Right ventricle myocardium inferior (tissue), 1 donor: ENCODE data around the gene LGALS3BP. TPM values are rescaled to one million over a fixed set of nuclear protein-coding genes. Genes with fewer than 3 reads are reported as not detected.
A peak's percentile ranks its signal among the peaks of the same experiment; 100 is the strongest.

Experiments used
- ATAC-seq: fragments of 200-7000 bp; cut with Tn5 transposase; one replicate; pipeline ENCODE4 v1.9.1; 2020; ENCODE audit warnings: mild to moderate bottlenecking, moderate library complexity
- DNase-seq: peaks from one replicate; pipeline ENCODE4 v3.0.0; 2021; ENCODE audit errors: missing footprints
- intact Hi-C: fragments of 100-400 bp; cut with DNase I; formaldehyde crosslinking; loops from one replicate; pipeline ENCODE4 v1.11.0; 2022
- total RNA-seq: library from RNA; stranded (reverse); fragmentation: NEBNext Ultra II Directional; extraction: Animal tissue kit (Norgen Biotek cat#: 25700); gene quantifications from one replicate; pipeline ENCODE4 v1.2.1, GENCODE V29; 2021
- donor health status: DM: no; HTN: yes; CAD: no; lungs with severe emphysema.

LGALS3BP gene
- total RNA-seq, 1 donor from 2014 or later, result 611 TPM

DNA sequence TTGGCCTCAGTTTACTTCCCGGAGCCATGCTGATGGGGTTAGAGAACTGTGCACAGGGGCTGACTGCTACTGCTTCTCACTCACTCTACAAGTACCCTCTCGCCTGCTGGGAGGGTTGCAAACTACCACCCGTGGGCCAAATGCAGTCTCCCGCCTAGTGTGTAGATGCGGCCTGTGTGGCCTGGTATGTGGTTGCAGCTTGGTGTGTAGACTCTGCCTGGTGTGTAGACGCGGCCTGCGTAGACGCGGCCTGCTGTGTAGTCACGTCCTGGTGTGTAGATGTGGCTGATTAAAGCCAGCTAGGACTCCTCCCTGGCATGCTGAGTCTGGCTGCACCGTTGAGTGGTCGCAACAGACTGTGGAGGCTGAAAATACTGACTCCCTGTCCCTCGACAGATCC is 22.6 kb upstream of the LGALS3BP start:
- DNase-seq, result peak; percentile 44
- intact Hi-C loops, result no loop called here
- ATAC-seq, result no peak

DNA sequence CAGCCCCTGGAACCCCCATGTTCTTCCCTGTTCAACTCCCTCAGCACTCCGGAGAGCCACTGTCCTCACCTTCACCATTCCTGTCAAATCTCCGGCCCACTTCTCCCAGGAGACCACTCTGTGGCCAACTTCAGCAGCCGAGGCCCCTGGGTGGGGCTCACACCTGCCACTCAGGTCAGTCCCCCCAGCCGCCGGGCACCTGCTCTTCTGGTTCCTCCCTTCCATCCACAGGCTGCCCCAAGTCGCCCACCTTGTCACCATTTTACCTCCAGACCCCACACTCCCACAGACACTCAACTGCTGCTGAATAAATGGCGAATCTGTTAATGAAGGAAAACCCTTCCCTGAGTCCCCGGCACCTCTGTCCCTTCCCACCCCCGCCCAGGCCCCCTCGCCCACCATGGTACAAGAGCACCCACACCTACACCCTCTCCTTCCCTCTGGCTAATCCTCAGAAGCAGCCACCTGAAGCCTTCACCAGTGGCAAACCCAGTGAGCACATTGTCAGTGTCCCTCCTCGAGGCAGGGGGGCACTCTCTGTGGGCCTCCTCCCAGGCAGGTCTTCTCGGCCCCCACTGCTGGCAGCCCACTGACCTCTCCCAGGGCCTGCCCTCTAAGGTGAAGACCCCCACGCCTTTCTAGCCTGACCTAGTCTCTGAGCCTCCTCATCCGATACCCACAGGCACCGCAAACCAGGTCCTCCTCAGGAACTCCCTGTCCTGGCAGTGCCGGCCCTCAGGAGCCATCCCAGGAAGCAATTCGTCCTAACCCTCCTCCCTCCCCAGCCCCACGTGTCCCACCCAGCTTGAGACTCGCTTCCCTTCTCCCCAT is 21.7 kb upstream of the LGALS3BP start:
- peak; percentile 37 for DNase-seq
- no peak for ATAC-seq
- intact Hi-C loops, result no loop called here

DNA sequence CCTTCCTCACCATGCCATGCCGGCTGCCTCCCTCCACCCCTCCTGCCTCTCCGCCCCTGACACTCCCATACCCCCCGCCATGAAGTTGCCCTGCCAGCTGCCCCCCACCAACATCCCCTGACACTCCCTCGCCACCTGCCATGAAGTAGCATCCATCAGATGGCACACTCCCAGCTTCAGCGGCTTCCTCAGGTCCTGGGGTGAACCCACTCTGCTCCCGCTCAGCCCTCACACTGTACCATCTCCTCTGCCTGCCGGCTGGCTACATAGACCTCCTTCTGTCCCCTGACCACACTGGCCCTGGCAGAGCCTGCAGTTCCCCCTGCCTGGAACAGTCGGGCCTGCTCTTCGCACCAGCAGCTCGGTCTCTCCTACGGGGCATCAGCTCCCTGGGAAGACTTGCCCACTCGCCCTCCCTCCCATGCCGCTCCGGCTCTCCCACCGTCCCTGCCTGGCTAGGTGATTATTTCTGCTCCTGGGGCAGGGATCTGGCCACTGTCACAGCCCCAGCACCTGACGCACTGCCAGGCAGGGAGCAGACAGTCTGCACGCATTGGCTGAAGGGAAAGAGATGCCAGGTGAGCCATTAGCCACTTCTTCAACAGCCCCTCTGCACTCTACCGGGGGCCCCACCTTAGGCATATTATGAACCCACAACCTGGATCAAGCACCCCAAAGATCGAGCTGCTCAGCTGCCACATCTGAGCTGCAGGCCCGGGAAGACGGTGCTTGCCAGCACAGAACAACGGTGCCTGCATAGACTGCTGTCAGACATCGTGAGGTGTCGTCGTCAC is 20.9 kb upstream of the LGALS3BP start:
- intact Hi-C loops, result no loop called here
- DNase-seq, result peak; percentile 49

DNA sequence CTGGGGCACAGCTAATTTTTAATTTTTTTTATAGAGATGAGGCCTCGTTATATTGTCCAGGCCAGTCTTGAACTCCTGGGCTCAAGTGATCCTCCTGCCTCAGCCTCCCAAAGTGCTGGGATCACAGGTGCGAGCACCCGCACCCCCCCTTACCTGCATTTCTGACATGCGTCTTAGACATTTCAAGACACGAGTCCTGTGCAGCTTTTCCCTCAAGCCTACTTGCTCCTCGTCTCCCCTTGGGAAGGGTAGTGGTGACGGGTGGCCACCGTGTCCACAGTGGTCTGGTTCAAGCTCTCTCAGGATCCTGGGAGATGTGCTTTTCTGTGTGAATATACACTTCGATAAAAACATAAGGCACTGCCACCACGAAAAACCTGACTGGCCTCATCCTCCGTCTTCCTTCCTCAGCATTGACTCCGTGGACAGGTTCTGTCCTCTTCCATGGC is 20.2 kb upstream of the LGALS3BP start:
- no peak for DNase-seq
- intact Hi-C loops, result no loop called here

More for the DNA sequence above, 20.9 kb upstream of the LGALS3BP start:
- no peak for ATAC-seq

DNA sequence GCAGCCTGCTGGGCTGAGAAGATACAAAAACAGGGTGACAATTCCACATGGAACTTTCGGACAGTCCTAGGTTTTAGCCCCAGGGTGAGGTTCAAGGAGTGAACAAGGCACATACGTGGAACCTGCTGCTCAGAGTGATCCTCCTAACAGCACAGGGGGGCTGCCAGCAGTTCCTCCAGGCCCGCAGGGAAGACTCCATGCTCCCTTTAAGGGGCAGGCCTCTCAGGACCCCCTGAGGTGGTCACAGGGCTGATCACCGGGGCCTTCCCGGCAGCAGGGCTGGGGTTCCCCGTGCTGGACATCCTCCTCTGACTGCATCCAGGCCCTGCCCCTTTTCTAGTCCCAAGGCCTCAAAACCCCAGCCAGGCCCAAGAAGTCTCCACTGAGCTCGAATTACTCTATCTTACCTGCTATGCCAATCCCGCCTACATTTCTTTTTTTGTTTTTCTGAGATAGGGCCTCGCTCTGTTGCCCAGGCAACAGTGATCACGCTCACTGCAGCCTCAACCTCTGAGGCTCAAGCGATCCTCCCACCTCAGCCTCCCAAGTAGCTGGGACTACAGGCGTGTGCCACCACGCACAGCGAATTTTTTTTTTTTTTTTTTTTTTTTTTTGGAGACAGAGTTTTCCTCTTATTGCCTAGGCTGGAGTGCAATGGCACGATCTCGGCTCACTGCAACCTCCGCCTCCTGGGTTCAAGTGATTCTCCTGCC is 19.5 kb upstream of the LGALS3BP start:
- no peak for ATAC-seq

More for the DNA sequence above, 20.2 kb upstream of the LGALS3BP start:
- ATAC-seq, result no peak

GRCh38 chr17:78998311-78999055 is 18.8 kb upstream of the LGALS3BP start:
- intact Hi-C loops, result no loop called here
- peak; percentile 82 for ATAC-seq
- peak; percentile 77 for DNase-seq

More for the DNA sequence above, 19.5 kb upstream of the LGALS3BP start:
- intact Hi-C loops, result no loop called here
- DNase-seq, result peak; percentile 60

DNA sequence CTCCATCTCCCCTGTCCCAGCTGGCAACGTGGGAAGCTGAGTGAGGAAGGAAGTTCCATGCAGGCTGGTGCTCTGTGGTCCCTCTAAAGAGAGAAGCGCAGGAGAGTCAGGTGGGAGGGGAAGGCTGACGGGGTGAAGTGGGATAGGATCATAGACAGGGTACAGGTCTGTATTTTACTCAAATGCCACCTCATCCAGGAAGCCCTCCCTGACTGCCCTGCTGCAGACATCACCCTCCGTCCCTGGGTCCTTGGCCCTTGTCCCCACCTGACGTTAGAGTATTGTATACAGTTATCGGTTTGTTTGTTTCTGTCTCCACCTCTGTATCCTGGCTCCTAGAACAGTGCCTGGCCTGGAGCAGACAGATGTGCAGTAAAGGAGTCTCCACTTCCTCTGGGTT is 18.2 kb upstream of the LGALS3BP start:
- intact Hi-C loops, result no loop called here
- DNase-seq (peak; percentile 22), ATAC-seq (no peak)

GRCh38 chr17:78997231-78997741 is 17.6 kb upstream of the LGALS3BP start:
- DNase-seq (peak; percentile 60), ATAC-seq (no peak)
- intact Hi-C loops, result no loop called here

DNA sequence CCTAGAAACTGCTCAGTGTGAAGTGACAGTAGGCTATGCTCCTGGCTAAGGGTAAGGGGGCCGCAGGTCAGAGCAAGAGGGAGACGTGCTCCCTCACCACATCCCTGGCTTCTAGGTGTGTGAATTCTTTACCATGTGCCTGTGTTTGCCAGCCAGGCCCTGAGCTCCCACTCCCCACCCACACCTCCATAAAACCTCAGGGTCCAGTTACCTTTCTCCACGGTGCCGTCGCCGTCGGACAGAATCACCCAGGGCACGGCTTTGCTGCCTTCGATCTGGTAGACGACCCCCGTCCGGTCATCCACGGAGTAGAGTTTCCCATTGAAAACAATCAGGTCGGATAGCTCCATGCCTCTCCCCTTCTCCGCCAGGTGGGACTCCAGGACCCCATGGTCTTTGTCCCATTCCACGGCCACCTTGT is 17.1 kb upstream of the LGALS3BP start:
- intact Hi-C loops, result no loop called here
- DNase-seq (peak; percentile 64), ATAC-seq (no peak)

DNA sequence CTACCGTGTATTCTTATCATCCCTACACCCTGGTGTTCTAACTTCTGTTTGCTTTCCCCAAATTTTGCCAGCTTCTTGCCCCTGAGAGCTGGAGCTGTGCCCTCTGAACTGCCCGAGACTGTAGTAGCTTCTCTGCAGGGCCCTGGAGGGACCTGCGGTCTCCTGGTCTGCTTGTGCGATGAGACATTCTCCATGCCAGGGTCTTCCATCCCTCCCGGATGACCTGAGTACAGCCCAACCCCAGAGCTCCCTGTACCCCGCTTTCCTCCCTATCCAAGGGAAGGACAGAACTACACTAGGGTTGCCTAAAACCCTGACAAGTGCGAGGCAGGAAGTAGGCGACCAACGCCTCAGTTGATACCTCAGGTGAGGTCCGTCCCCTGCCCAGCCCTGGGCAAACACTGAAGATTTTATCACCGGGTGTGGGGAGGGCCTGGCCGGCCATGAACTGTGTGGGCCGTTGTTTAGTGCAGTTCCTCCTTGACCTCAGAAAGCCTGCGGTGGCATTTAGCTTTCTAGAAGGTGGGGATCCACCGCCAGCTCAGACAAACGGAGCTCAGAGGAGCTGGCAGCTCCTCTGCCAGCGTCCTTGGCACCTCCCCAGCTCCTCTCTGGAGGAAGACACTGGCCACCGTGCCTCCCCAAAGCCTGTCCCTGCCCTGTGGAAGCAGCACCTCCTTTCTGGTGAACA is 16.2 kb upstream of the LGALS3BP start:
- intact Hi-C loops, result no loop called here
- no peak for ATAC-seq
- DNase-seq, result no peak

DNA sequence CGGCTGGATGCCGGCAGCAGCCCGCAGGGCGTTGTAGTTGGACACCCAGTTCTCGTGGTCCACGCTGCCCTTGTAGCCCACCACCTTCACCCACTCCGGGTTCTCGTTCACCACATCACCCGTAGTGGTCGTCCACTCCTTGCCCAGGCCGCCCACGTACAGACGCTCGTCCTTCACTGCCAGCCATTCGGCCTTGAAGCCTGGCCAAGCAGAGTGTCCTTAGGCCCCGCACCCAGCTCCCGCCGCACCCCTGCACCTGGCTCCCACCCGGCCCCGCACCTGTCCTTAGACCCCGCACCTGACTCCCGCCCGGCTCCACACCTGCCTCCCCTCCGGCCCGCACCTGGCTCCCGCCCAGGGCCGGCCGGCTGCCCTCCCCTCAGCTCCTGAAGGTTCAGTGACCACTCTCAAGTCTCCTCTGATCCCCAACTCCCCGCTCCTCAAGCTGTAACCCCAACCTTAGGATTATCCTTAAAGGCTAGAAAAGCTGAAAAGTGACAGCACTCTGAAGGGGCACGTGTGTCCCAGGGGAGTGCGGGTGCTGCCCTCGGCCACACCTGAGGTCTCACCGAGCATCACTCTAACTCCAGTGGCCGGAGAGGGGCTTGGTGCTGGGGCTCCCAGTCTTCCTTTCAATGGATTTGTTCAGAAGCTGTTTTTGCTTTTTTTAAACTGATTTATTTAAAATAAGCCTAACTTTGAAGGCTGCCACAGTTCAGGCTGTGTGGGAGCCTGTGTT is 15.5 kb upstream of the LGALS3BP start:
- intact Hi-C loops, result no loop called here
- ATAC-seq (no peak), DNase-seq (peak; percentile 56)

DNA sequence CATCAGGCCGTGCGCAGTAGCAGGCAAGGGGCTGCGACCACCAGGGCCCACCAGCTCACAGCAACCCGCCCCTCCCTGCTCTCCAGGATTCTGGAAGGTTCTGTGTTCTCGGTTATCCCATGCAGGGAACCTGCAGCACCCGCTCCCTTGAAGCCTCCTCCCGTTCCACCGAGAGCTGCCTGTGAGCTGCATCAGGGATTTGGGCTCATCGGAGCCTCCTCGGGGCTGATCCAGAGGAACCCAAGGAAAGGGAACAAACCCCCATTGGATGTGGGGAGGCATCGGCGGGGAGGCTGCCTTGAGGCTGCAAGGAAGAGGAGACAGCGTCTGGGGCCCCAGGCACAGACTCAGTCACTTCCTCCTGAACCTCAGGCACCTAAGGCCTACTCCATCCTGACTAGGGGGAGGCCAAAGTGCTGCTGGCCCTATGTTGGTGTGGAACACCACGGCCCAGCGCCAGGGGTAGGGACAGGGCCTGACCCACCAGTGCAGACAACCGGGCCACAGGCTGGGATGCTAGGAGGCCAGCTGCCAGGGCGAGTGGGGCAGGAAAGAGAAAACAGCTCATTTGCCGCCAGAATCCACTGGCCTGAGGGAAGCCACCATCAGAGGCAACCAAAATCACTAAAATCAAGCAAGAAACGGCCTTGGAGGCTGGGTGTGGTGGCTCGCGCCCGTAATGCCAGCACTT is 14.4 kb upstream of the LGALS3BP start:
- intact Hi-C loops, result no loop called here
- peak; percentile 26 for DNase-seq
- ATAC-seq, result no peak

GRCh38 chr17:78993241-78993956 is 13.7 kb upstream of the LGALS3BP start:
- intact Hi-C loops, result no loop called here
- ATAC-seq, result peak; percentile 42

DNA sequence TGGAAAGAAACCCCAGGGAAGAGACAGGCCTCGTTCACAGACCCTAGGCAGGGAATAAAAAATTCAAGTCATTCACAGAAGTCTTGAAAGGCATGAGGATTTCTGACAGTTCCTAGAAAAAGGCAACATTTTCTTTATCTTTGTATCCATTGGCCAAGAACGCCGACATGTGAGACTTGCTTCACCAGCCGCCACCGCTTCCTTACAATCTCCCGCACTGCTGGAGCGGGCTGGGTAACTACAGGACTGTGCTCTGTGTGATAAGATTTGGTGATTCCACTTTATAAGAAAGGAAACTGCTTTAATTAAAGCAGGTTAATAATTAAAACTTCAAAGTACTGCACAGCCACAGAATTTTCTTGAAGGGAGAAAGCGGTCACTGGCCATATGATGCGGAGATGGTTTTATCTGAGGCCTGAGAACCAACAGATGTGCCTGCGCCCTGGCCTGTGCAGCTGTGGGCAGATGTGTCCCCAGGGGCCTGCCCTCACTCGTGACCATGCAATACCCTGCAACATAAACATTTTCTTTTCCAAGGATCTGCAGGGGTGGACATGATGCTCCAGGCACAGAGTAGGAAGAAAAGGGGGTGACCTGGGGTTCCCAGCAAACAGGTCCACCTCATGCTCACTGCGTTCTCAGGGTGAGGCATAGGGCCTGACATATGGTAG is 13.0 kb upstream of the LGALS3BP start:
- DNase-seq (no peak), ATAC-seq (no peak)
- intact Hi-C loops, result no loop called here

More at GRCh38 chr17:78993241-78993956, 13.7 kb upstream of the LGALS3BP start:
- peak; percentile 62 for DNase-seq

- DNase-seq, result peak; percentile 30
- intact Hi-C loops, result no loop called here
- ATAC-seq, result no peak
Measured at GRCh38 chr17:78991906-78992532, 12.3 kb upstream of the LGALS3BP start.
